Gastrocnemius medialis (tissue), 4 donors: ENCODE measurements around the gene DDX18. TPM values are rescaled to one million over a fixed set of nuclear protein-coding genes. Genes with fewer than 3 reads are reported as not detected.

ENCODE experiments used
- ATAC-seq, 2 donors: fragments of 150-250 bp; one replicate each; pipeline ENCODE4 v1.9.1; 2016
- DNase-seq, 2 donors: peaks; one replicate each; pipeline ENCODE4 v3.0.0-alpha.2; 2019
- H3K27ac ChIP-seq, 4 donors: fragments of 200-600 bp; sonication (generic); 1 replicate in 1 of 4; 2 replicates in 3 of 4; pipeline ENCODE4 v1.5.1; 2016 to 2018; ENCODE audit warnings: mild to moderate bottlenecking in 2 of 4, moderate library complexity in 1 of 4
- H3K27me3 ChIP-seq, 3 donors: fragments of 200-600 bp; sonication (generic) in 2 of 3; 1 replicate in 1 of 3; 2 replicates in 2 of 3; pipeline versions ENCODE4 v1.5.1 to v1.6.0; 2016 to 2019; ENCODE audit warnings: mild to moderate bottlenecking in 1 of 3, moderate library complexity in 1 of 3
- H3K36me3 ChIP-seq, 2 donors: fragments of 200-600 bp; sonication (generic) in 1 of 2; one replicate each; pipeline ENCODE4 v1.5.1; 2017 to 2018
- H3K4me1 ChIP-seq, 2 donors: fragments of 200-600 bp; sonication (generic) in 1 of 2; one replicate each; pipeline ENCODE4 v1.5.1; 2016 to 2017; ENCODE audit warnings: mild to moderate bottlenecking in 2 of 2
- H3K4me3 ChIP-seq, 4 donors: fragments of 200-600 bp; sonication (generic) in 3 of 4; 1 replicate in 1 of 4; 2 replicates in 3 of 4; pipeline ENCODE4 v1.5.1; 2016 to 2019; ENCODE audit warnings: mild to moderate bottlenecking in 2 of 4
- H3K9me3 ChIP-seq, 3 donors: fragments of 200-600 bp; sonication (generic) in 2 of 3; 1 replicate in 1 of 3; 2 replicates in 2 of 3; pipeline ENCODE4 v1.5.1; 2016 to 2019
- CTCF ChIP-seq, 5 experiments: fragments of 450-650 bp in 3 of 5; fragments of 200-600 bp in 2 of 5; sonication (generic) in 2 of 5; IDR thresholded peaks in 4 of 5; conservative IDR thresholded peaks in 1 of 5; 1 replicate in 4 of 5; 2 replicates in 1 of 5; pipeline ENCODE4 v1.5.1; 2016 to 2019; ENCODE audit warnings: antibody characterized with exemption in 5 of 5, mild to moderate bottlenecking in 3 of 5, moderate library complexity in 3 of 5
- POLR2A ChIP-seq, 2 donors: fragments of 450-650 bp; IDR thresholded peaks; one replicate each; pipeline ENCODE4 v1.6.1; 2017; ENCODE audit warnings: antibody characterized with exemption in 2 of 2, mild to moderate bottlenecking in 2 of 2, moderate library complexity in 2 of 2
- in situ Hi-C, 4 donors: fragments of 200-750 bp; cut with MboI; loops; one replicate each; pipeline versions ENCODE4 v1.15.0 to v1.8.0; 2017; ENCODE audit warnings: low sequenced_read_pairs in 4 of 4
- intact Hi-C: fragments of 100-400 bp; cut with DNase I; formaldehyde crosslinking; loops from one replicate; pipeline ENCODE4 v1.15.1; 2023; ENCODE audit warnings: low total_unique reads
- total RNA-seq, 4 donors: library from RNA; depleted of rRNA; stranded (reverse); fragments of >200 nt; gene quantifications; one replicate each; pipeline versions ENCODE4 v1.1.0 to v1.2.3, GENCODE V29; 2016

Gene DDX18
- total RNA-seq, 4 donors from 2014 or later, result 21.8 to 37.1 (median 24.7) TPM

GRCh38 chr2:117775703-117776219 lies 38.7 kb upstream of the DDX18 start:
- intact Hi-C loops (no loop called here), in situ Hi-C loops (no loop called here)
- DNase-seq (no peak), ATAC-seq (no peak)
- H3K4me3 ChIP-seq, result no peak overlapping the region
- H3K27me3 ChIP-seq, result no peaks in the 10 kb centered on the region
- H3K9me3 ChIP-seq, result no peaks in the 10 kb centered on the region
- no peaks in the 10 kb centered on the region for H3K36me3 ChIP-seq
- H3K4me1 ChIP-seq, result no peaks in the 10 kb centered on the region
- H3K27ac ChIP-seq, result no peak overlapping the region
- no peak for TF ChIP-seq POLR2A (IDR thresholded peaks at IDR 0.05)
- no peak for TF ChIP-seq CTCF (IDR thresholded peaks at IDR 0.05 in 4 of 5, conservative IDR thresholded peaks at IDR 0.05 in 1 of 5)

GRCh38 chr2:117776888-117777287 lies 37.6 kb upstream of the DDX18 start:
- intact Hi-C loops (no loop called here), in situ Hi-C loops (no loop called here)
- Histone ChIP-seq H3K27ac (no peak overlapping the region), H3K4me1 (no peaks in the 10 kb centered on the region), H3K9me3 (no peaks in the 10 kb centered on the region), H3K4me3 (no peak overlapping the region), H3K36me3 (no peaks in the 10 kb centered on the region), H3K27me3 (no peaks in the 10 kb centered on the region)
- DNase-seq (no peak), ATAC-seq (no peak)
- TF ChIP-seq POLR2A (IDR thresholded peaks at IDR 0.05) (no peak), CTCF (IDR thresholded peaks at IDR 0.05 in 4 of 5, conservative IDR thresholded peaks at IDR 0.05 in 1 of 5) (no peak)

- DNase-seq (no peak), ATAC-seq (no peak)
- TF ChIP-seq CTCF (IDR thresholded peaks at IDR 0.05 in 4 of 5, conservative IDR thresholded peaks at IDR 0.05 in 1 of 5), result peak in 2 of 5 experiments; percentile 19 to 51
- no peak for TF ChIP-seq POLR2A (IDR thresholded peaks at IDR 0.05)
- H3K9me3 ChIP-seq, result no peaks in the 10 kb centered on the region
- H3K4me1 ChIP-seq, result no peaks in the 10 kb centered on the region
- H3K4me3 ChIP-seq, result no peak overlapping the region
- in situ Hi-C loops, result no loop called here
- H3K27me3 ChIP-seq, result no peaks in the 10 kb centered on the region
- H3K27ac ChIP-seq, result no peak overlapping the region
- H3K36me3 ChIP-seq, result no peaks in the 10 kb centered on the region
- intact Hi-C loops, result no loop called here
Observed at GRCh38 chr2:117785740-117786139, 28.8 kb upstream of the DDX18 start.

GRCh38 chr2:117786520-117786919 lies 28.0 kb upstream of the DDX18 start:
- Histone ChIP-seq H3K36me3 (no peaks in the 10 kb centered on the region), H3K4me1 (no peaks in the 10 kb centered on the region), H3K4me3 (no peak overlapping the region), H3K9me3 (no peaks in the 10 kb centered on the region), H3K27me3 (no peaks in the 10 kb centered on the region), H3K27ac (no peak overlapping the region)
- no peak for DNase-seq
- TF ChIP-seq POLR2A (IDR thresholded peaks at IDR 0.05), result no peak
- TF ChIP-seq CTCF (IDR thresholded peaks at IDR 0.05 in 4 of 5, conservative IDR thresholded peaks at IDR 0.05 in 1 of 5), result no peak
- in situ Hi-C loops, result no loop called here
- intact Hi-C loops, result no loop called here
- no peak for ATAC-seq

GRCh38 chr2:117789505-117789904 lies 25.0 kb upstream of the DDX18 start:
- Histone ChIP-seq H3K27ac (no peak overlapping the region), H3K4me1 (no peaks in the 10 kb centered on the region), H3K36me3 (no peaks in the 10 kb centered on the region), H3K27me3 (no peaks in the 10 kb centered on the region), H3K9me3 (no peaks in the 10 kb centered on the region), H3K4me3 (no peak overlapping the region)
- ATAC-seq (no peak), DNase-seq (no peak)
- no peak for TF ChIP-seq CTCF (IDR thresholded peaks at IDR 0.05 in 4 of 5, conservative IDR thresholded peaks at IDR 0.05 in 1 of 5)
- no peak for TF ChIP-seq POLR2A (IDR thresholded peaks at IDR 0.05)
- intact Hi-C loops, result no loop called here
- in situ Hi-C loops, result no loop called here
